ENCODE measurements around the gene BYSL.

DNA sequence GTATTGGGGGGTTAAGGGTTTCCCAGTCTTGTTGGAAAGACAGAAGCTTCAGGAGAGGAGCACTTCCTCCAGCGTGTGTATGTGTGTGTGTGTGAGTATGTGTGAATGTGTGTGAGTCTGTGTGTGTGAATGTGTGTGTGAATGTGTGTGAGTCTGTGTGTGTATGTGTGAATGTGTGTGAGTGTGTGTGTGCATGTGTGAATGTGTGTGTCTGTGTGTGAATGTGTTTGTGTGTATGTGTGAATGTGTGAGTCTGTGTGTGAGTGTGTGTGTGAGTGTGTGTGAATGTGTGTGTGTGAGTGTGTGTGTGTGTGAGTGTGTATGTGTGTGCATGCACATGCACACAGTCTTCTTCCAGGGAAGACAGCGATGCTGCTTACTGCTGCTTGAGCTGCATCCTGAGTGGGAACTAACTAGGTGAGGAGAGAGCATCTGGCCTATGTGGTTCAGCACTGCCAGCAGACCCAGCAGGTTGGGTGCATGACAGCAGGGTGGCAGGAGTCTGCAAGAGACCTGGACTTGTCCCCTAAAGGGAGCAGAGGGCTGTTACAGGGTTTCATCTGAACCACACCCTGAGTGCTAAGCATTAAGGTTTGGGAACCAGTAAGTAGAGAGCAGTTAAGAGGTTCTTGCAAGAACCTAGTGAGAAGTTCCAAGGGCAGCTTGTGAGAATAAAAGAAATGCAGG is 43.0 kb downstream of the BYSL start:
- TF ChIP-seq, protein P1, sequence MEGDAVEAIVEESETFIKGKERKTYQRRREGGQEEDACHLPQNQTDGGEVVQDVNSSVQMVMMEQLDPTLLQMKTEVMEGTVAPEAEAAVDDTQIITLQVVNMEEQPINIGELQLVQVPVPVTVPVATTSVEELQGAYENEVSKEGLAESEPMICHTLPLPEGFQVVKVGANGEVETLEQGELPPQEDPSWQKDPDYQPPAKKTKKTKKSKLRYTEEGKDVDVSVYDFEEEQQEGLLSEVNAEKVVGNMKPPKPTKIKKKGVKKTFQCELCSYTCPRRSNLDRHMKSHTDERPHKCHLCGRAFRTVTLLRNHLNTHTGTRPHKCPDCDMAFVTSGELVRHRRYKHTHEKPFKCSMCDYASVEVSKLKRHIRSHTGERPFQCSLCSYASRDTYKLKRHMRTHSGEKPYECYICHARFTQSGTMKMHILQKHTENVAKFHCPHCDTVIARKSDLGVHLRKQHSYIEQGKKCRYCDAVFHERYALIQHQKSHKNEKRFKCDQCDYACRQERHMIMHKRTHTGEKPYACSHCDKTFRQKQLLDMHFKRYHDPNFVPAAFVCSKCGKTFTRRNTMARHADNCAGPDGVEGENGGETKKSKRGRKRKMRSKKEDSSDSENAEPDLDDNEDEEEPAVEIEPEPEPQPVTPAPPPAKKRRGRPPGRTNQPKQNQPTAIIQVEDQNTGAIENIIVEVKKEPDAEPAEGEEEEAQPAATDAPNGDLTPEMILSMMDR (IDR thresholded peaks at IDR 0.05): no peak
- TF ChIP-seq POLR2A (IDR thresholded peaks at IDR 0.05): no peak

All from esophagus squamous epithelium (tissue), 4 donors.